Measurements from ENCODE around the gene CCL3. TPM values are rescaled to one million over a fixed set of nuclear protein-coding genes. Genes with fewer than 3 reads are reported as not detected.

CCL3 gene
- total and polyA plus RNA-seq, 2 donors (not counting 3 experiments of a cell fraction or from before 2014, with no cell fraction given), result not detected

GRCh38 chr17:36118477-36119353 lies 28.8 kb upstream of the CCL3 start:
- CTCF ChIA-PET, result interaction anchor here (0.8 to 1.6 kb wide), 3 partner anchors 31 to 150 kb away, joined by 3 read pairs; no protein-coding TSS in a partner anchor
- no TSS peak for BruUV-seq (replicated peaks)
- Histone ChIP-seq H3K36me3 (ENCODE audit: control insufficient read depth in 2 of 2, extremely low read depth in 1 of 2, insufficient read depth in 2 of 2, low read length in 2 of 2) (no peaks in the 10 kb centered on the region), H3K9ac (replicated peaks; ENCODE audit: extremely low read depth, insufficient read depth, low read length) (no peak overlapping the region), H2AFZ (ENCODE audit: low read depth, low read length) (no peak overlapping the region), H3K9me3 (replicated peaks; ENCODE audit: control insufficient read depth, insufficient read depth, low read length) (no peaks in the 10 kb centered on the region), H3K4me2 (ENCODE audit: insufficient read depth, low read length) (no peak overlapping the region), H3K79me2 (ENCODE audit: control insufficient read depth, insufficient read depth, low read length) (no peaks in the 10 kb centered on the region), H3K27ac (ENCODE audit: insufficient read depth, low read depth, low read length) (no peak overlapping the region), H3K27me3 (ENCODE audit: control insufficient read depth in 2 of 2, insufficient read depth in 2 of 2, low read length in 2 of 2) (no peaks in the 10 kb centered on the region), H3K4me1 (ENCODE audit: control insufficient read depth, extremely low read depth, insufficient read depth, low read length) (no peaks in the 10 kb centered on the region), H3K9me1 (replicated peaks; ENCODE audit: control insufficient read depth, extremely low read depth, insufficient read depth, low read length) (no peaks in the 10 kb centered on the region), H4K20me1 (replicated peaks; ENCODE audit: control insufficient read depth, extremely low read depth, insufficient read depth, low read length) (no peaks in the 10 kb centered on the region), H3K4me3 (replicated peaks in 1 of 3; ENCODE audit: insufficient read depth in 1 of 3, low read depth in 1 of 3, low read length in 3 of 3) (no peak overlapping the region)
- no peak for DNase-seq (ENCODE audit: low read depth, low spot score)
- intact Hi-C loops (cut with micrococcal nuclease) (no loop called here), dilution Hi-C loops (cut with MboI; ENCODE audit: extremely low pct_ligation_motif_present, low sequenced_read_pairs) (no loop called here)
- no peak for FAIRE-seq
- TF ChIP-seq FOS (IDR thresholded peaks at IDR 0.05; ENCODE audit: borderline replicate concordance, insufficient read depth, low read length), result no peak
- no peak for TF ChIP-seq CTCF (IDR thresholded peaks at IDR 0.05; ENCODE audit: extremely low read depth in 1 of 2, insufficient read depth in 1 of 2, low read depth in 1 of 2, low read length in 2 of 2)
- TF ChIP-seq GATA2 (IDR thresholded peaks at IDR 0.05; ENCODE audit: insufficient read depth, insufficient read length, low read depth, low read length), result no peak
- TF ChIP-seq POLR2A (IDR thresholded peaks at IDR 0.05; ENCODE audit: low read depth, low read length), result no peak
- no peak for TF ChIP-seq POLR2AphosphoS5 (IDR thresholded peaks at IDR 0.05; ENCODE audit: insufficient read depth, low read depth, low read length)
- TF ChIP-seq MAX (IDR thresholded peaks at IDR 0.05; ENCODE audit: insufficient read depth, insufficient read length), result no peak
- TF ChIP-seq MYC (IDR thresholded peaks at IDR 0.05; ENCODE audit: low read depth, low read length), result no peak
- TF ChIP-seq EZH2 (IDR thresholded peaks at IDR 0.05; ENCODE audit: borderline replicate concordance, low read depth, low read length, severe bottlenecking), result no peak
- no peak for TF ChIP-seq JUN (IDR thresholded peaks at IDR 0.05; ENCODE audit: borderline replicate concordance, insufficient read depth, insufficient read length, low read depth)
- POLR2A ChIA-PET, result no interaction called here
